HG02885 (cell line): ENCODE data around the gene SCN3A.

ENCODE experiments used
- ATAC-seq: cut with Tn5 transposase; IDR thresholded peaks from one replicate; pipeline ENCODE4 v1.9.1; 2021; ENCODE audit warnings: mild to moderate bottlenecking; ENCODE audit not compliant: unreplicated experiment, poor library complexity

Gene SCN3A

GRCh38 chr2:165115258-165115657 is 88.6 kb downstream of the SCN3A start:
- no peak for ATAC-seq

DNA sequence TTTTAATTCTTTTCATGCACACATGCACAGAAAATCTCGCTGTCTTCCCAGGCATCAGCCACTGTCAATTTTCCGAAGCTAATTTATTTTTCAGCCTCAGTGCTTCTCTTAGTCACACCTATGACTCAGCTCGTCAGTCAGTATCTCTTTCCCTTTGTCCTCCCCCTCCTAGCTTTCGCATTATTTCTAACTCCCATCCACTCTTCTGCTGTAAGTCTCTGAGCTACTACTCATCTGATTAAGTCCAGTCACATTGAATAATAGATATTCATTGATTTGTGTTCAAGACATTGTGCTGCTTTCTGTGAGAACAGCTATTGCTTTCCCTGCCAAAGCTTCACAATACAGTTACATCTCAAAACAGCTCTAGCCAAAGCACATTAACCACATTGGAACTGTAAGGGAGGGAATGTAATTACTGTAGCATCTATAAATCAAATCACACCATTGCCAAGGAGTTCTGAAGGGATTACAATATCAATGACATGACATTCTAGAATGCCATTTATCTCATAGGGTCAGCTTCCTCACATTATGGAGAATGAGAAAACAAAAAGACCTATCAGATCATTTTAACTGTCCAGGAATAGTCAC is 89.4 kb downstream of the SCN3A start:
- no peak for ATAC-seq

DNA sequence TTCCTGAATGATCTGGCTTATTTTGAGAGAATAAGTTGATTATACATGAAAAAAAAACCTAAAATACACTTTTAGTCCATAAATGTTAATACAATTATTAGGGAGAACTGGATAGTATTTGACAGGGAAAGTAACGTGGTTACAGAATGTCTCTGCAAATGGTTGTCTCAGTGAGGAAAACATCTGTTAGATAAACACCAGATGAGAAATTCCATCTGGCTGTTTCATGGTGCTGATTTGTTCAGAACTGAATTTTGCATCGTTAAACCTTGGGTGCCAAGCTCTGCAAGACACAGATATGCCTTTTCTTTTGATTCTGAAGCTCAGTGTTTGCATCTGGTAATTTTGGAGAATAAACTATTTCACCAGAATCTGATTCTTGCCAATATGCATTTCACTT is 90.4 kb downstream of the SCN3A start:
- ATAC-seq = no peak

- ATAC-seq = no peak
Measured at GRCh38 chr2:165112789-165113188, 91.1 kb downstream of the SCN3A start.

DNA sequence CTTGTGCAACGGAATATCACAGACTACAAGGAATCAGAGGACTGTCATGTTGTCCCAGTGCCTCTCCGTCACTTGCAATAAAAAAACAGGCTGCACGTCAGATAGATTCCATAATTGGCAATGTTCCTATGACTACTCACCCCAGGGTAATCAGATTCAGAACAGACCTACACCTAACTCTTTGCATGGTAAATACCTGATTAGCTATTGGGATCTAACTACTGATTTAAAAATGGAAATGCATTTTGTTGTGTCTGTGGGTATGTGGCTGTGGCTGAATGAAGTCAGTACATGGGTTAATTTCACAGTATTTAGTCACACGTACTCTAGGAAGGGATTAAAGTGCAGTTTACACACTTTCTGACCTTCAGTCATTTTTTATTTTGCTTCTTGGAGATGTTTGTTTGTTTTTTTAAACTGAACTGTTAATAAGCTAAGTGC is 91.7 kb downstream of the SCN3A start:
- no peak for ATAC-seq

DNA sequence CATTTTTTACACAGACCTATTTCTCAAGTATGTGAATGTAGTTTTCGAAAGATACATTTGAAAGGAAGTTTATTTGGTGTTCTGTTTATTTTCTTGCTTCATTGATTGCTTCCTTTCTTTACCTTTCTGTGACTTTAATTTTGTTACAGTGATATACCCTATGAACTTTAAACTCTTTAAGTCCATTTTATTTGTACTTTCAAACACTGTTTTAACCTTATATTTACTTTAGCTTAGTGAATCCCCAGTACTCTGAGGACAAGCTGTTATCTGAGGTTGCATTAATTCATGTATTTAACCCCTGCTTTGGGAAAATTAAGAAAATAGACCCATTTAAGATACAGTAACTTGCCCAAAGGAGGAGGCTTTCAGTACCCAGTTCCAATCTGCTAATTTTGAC is 93.5 kb downstream of the SCN3A start:
- ATAC-seq = no peak

GRCh38 chr2:165109915-165110314 is 93.9 kb downstream of the SCN3A start:
- no peak for ATAC-seq

DNA sequence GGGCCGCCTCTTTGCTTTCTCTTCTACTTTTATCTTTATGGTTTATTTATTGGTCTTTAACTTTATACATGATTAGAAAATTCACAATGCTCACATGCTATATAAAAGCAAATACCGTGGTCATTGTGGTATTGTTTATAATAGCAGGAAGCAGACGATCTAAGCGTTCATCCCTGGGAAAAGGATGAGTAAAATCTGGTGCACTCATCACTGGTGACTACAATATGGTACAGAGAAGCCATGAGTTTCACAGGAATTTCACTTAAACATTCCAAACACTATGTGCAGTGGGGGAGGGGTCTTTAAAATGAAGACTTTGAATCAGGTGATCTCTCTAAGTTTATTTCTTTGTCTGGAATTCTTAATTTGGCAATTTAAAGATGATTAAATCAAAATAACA is 97.9 kb downstream of the SCN3A start:
- ATAC-seq = no peak

GRCh38 chr2:165087933-165088901 is 115.6 kb downstream of the SCN3A start:
- no peak for ATAC-seq

DNA sequence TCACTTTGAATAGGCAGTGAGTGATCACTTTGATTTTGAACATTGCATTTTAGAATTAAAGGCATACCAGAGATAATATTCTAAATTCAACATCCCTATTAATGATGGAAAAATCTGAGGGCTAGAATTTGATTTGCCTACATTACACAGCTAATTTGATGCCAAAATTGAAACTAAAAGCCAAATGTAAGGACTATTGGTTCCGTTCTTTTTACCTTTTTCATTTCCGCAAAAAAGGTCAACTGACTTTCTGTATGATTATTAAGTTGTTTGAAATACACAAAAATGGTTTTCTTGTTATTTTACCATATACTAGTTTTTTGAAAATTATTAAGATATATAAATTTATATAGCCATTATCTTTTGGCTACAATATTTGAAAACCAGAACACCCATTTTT is 117.5 kb downstream of the SCN3A start:
- no peak for ATAC-seq

DNA sequence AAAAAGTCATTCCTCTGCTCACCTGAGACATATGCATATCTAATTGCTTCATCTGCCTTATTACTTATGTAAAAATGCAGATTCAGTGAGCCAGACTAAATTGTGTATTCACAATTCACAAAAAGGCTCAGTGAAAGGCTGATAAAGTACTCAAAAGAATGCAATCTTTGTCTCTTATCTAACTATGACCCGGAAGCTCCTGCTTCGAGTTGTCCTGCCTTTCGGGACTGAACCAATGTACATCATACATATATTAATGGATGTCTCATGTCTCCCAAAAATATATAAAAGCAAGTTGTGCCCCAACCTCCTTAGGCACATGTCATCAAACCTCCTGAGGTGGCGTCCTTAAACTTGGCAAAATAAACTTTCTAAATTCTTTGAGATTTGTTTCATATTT is 120.5 kb downstream of the SCN3A start:
- ATAC-seq = no peak

DNA sequence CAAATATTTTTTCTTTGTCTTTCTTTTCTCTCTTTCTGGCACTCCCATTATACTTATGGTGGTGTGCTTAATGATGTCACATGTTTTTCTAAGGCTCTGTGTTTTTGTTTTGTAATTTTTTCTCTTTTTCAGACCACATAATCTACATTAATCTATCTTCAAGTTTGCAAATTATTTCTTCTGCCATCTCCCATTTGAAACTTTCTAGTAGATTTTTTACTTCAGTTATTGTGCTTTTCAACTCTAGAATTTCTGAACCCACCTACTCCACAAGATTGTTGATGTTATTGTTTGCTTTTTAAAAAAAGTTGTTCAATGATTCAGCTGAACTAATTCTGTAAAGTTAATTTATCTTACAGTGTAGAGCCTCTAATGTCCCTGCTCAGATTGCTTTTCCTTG is 121.4 kb downstream of the SCN3A start:
- no peak for ATAC-seq

DNA sequence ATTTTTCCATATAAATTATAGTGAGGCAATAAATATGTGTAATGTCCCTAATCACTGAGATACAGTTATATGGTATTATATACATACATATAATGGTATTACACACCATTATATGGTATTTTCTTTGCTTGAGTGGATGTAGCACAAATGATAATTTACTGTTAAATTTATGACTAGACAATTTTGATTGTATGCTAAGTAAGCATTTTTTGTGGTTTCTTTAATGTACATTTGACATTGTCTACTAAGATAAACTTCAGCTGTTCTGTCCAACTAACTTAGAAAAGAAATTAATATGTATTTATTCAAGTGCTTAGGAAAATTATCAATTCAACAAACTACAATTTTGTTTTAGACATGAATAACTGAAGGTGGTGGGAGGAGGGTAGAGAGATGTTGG is 122.6 kb downstream of the SCN3A start:
- no peak for ATAC-seq

DNA sequence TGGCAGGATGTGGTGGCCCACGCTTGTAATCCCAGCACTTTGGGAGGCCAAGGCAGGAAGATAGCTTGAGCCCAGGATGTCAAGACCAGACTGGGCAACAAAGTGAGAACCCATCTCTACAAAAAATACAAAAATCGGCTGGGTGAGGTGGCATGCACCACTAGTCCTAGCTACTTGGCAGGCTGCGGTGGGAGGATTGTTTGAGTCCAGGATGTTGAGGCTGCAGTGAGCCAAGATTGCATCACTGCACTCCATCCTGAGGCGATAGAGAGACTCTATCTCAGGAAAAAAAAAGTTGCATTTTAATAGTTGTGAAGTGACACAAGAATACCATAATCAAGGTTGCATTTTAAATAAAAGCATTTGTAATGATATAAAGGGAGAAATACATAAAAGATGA is 124.4 kb downstream of the SCN3A start:
- no peak for ATAC-seq

DNA sequence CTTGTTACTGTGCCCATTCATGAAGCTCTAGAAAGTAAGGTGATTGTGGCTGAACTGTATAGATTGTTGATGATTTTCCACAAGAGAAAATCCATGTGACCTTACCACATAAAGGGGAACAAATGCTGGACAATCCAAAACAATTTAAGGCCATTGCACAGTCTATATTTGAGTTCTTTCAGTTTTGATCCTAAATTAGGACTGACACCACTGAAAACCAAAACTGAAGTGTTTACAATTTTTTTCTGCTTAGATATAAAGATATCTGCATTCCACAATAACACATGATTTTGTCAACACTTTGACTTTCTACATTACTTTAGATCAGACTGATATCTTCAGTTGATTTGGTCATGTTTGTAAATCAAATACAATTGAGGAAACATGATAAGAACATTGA is 124.9 kb downstream of the SCN3A start:
- ATAC-seq = no peak

DNA sequence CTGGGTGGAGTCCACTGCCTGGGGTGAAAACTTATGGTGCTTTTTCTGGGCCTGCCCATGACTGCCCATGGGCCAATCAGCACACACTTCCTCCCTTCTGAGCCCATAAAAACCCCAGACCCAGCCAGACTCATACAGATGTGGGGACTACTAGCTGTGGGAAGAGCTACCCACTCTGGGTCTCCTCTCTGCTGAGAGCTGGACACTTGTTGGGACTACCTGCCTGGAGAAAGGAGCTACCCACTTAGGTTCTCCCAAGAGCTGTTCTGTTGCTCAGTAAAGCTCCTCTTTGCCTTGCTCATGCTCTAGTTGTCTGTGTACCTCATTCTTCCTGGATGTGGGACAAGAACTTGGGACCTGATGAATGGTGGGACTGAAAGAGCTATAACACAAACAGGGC is 129.0 kb downstream of the SCN3A start:
- ATAC-seq = no peak

GRCh38 chr2:165074323-165074722 is 129.5 kb downstream of the SCN3A start:
- ATAC-seq = no peak

GRCh38 chr2:165070076-165070475 is 133.8 kb downstream of the SCN3A start:
- ATAC-seq = no peak

DNA sequence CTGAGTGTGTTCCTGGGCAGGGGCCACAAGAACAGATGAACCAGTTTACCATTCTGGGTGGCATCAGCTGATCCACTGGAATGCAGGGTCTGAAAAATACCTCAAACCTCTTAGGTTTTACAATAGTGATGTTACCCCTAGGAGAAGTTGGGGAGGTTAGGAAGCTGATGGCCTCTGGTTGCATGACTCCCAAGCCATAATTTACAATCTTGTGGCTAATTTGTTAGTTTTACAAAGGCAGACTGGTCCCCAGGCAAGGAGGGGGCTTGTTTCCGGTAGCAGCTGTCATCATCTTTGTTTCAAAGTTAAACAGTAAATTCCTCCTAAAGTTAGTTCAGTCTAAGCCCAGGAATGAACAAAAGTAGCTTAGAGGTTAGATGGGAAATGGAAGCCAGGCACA is 134.7 kb downstream of the SCN3A start:
- no peak for ATAC-seq

- ATAC-seq = no peak
Measured at GRCh38 chr2:165068487-165068757, 135.4 kb downstream of the SCN3A start.

DNA sequence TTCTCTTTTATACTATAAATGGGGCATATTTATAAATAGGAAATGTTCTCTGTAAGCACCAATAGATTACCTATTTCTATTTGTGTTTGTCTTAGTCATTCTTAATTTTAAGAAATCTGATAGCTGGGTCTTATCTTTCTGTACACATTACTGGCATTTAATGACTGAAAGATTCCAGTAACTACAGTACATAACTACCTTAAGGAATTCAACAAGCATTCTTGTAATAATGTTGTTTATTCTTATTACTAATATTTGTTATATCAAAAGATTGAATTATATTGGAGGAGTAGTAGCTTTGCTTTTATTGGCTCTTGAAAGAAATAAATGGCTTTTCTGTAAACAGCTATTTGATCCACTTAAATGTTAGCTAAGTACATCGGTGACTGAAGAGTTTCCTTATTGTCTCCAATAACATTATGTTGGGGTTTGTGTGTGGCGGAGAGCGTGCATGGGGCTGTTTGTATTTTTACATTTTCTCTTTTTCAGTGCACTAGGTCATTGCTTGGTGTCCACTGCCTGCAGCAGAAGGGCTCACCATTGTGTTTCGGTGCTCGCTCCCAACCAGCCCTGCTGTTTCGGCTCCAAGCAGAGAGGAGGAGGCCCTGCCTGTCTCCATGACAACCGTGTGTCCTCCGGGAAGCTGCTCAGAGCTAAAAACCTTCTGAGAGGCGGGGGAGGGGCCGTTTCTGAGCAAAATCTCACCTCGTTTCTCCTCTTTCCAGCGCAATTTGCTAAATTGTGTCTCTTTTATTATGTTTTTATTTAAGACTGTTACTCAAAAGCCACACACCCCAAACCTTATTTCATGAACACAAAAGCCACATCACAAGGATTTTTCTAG is 136.0 kb downstream of the SCN3A start:
- no peak for ATAC-seq
